Measurements from ENCODE around the gene FAM107B.
A peak's percentile ranks its signal among the peaks of the same experiment; 100 is the strongest.
"Not testable (repeated sequence)": the region's sequence is repeated elsewhere in the genome, so short reads cannot be mapped to it uniquely, and the experiment has no call there.

The FAM107B gene

GRCh38 chr10:14659626-14660196, 115.0 kb downstream of the FAM107B start:
- peak; percentile 77 for DNase-seq

- DNase-seq, result not testable (repeated sequence)
These were observed 115.6 kb downstream of the FAM107B start for GRCh38 chr10:14659137-14659536.

GRCh38 chr10:14658331-14659127, 116.2 kb downstream of the FAM107B start:
- no peak for DNase-seq

- DNase-seq, result no peak
These were observed 118.5 kb downstream of the FAM107B start for GRCh38 chr10:14656052-14656730.

- no peak for DNase-seq
These were observed 119.8 kb downstream of the FAM107B start for GRCh38 chr10:14654821-14655382.

GRCh38 chr10:14653271-14654161, 121.2 kb downstream of the FAM107B start:
- peak; percentile 27 for DNase-seq

GRCh38 chr10:14652816-14653215, 121.9 kb downstream of the FAM107B start:
- DNase-seq, result no peak

GRCh38 chr10:14652067-14652466, 122.6 kb downstream of the FAM107B start:
- DNase-seq, result no peak

GRCh38 chr10:14649739-14650138, 125.0 kb downstream of the FAM107B start:
- DNase-seq, result no peak

GRCh38 chr10:14648946-14649345, 125.8 kb downstream of the FAM107B start:
- DNase-seq, result no peak

- DNase-seq, result peak; percentile 82
These were observed 126.5 kb downstream of the FAM107B start for GRCh38 chr10:14648005-14648765.

- DNase-seq, result no peak
These were observed 129.3 kb downstream of the FAM107B start for GRCh38 chr10:14645239-14645960.

- no peak for DNase-seq
These were observed 135.1 kb downstream of the FAM107B start for GRCh38 chr10:14639637-14640036.

- DNase-seq, result no peak
These were observed 139.5 kb downstream of the FAM107B start for GRCh38 chr10:14635043-14635710.

- DNase-seq, result not testable (repeated sequence)
These were observed 140.1 kb downstream of the FAM107B start for GRCh38 chr10:14634572-14634971.

GRCh38 chr10:14625765-14626525, 148.8 kb downstream of the FAM107B start:
- no peak for DNase-seq

- no peak for DNase-seq
These were observed 149.5 kb downstream of the FAM107B start for GRCh38 chr10:14625192-14625631.

GRCh38 chr10:14624600-14624999, 150.1 kb downstream of the FAM107B start:
- no peak for DNase-seq

GRCh38 chr10:14623931-14624330, 150.8 kb downstream of the FAM107B start:
- no peak for DNase-seq

GRCh38 chr10:14621037-14621436, 153.7 kb downstream of the FAM107B start:
- no peak for DNase-seq
